ENCODE data around the gene CACNA1D.

- TF ChIP-seq CTCF (IDR thresholded peaks at IDR 0.05; ENCODE audit: insufficient read depth, low read length, poor library complexity, severe bottlenecking) (no peak), EZH2phosphoT487 (conservative IDR thresholded peaks at IDR 0.05; ENCODE audit: low read length) (no peak)
Measured at GRCh38 chr3:53577506-53577905, 83.1 kb downstream of the CACNA1D start.

Data from SU-DHL-6 (cell line).